Measurements from ENCODE around the gene MANEAL.
"Not testable (repeated sequence)": the region's sequence is repeated elsewhere in the genome, so short reads cannot be mapped to it uniquely, and the experiment has no call there.

Gene MANEAL

GRCh38 chr1:37793773-37794371 lies at the start of gene MANEAL:
Gene MANEAL, plus strand, starts transcription at chr1:37793847. Its CDS starts 336 bp downstream, at chr1:37794183.
- in situ Hi-C loops (cut with HindIII; ENCODE audit: low sequenced_read_pairs) = no loop called here

GRCh38 chr1:37746806-37747205 lies 46.8 kb upstream of the MANEAL start:
- in situ Hi-C loops (cut with HindIII; ENCODE audit: low sequenced_read_pairs) = no loop called here

- in situ Hi-C loops (cut with HindIII; ENCODE audit: low sequenced_read_pairs) = no loop called here
Observed at GRCh38 chr1:37748565-37748964, 45.1 kb upstream of the MANEAL start.

GRCh38 chr1:37752213-37752582 lies 41.4 kb upstream of the MANEAL start:
- in situ Hi-C loops (cut with HindIII; ENCODE audit: low sequenced_read_pairs) = no loop called here

DNA sequence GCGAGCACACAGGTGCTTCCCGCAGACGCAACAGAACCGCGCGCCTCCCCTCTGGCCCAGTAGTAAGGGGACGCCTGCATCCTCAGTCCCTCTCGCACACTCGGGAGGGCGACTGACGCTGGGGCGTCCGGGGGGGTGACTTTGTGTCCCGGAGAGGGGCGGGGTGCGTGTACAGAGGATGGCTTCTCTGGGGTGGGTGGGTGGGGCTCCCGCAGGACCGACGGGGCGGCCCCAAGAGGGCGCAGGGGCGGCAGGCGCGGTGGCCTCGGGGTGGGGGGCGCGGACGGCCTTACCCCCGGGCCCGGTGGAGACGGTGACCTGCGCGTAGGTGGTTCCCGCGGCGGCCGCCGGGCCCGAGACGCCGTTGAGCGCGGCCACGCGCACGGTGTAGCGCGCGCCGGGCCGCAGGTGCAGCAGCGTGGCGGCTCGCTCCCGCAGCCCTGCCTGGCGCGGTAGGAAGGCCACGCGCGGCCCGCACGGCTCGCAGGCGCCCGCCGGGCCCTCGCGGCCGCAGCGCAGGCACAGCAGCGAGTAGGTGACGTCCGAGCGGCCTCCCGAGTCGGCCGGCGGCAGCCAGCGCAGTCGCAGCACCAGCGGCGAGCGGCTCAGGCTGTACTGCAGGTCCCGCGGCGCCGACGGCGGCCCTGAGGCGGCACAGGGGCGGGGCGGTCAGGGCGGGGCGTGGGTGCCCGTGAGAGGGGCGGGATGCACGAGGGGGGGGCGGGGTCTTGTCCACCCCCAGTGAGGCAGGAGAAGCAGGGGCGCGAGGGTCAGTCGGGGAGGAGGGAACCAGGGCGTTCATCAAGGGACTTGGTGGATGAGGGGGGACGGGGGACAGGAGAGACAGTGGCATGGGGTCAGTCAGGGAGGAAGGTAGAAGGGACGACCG lies 40.8 kb upstream of the MANEAL start:
- in situ Hi-C loops (cut with HindIII; ENCODE audit: low sequenced_read_pairs) = no loop called here

DNA sequence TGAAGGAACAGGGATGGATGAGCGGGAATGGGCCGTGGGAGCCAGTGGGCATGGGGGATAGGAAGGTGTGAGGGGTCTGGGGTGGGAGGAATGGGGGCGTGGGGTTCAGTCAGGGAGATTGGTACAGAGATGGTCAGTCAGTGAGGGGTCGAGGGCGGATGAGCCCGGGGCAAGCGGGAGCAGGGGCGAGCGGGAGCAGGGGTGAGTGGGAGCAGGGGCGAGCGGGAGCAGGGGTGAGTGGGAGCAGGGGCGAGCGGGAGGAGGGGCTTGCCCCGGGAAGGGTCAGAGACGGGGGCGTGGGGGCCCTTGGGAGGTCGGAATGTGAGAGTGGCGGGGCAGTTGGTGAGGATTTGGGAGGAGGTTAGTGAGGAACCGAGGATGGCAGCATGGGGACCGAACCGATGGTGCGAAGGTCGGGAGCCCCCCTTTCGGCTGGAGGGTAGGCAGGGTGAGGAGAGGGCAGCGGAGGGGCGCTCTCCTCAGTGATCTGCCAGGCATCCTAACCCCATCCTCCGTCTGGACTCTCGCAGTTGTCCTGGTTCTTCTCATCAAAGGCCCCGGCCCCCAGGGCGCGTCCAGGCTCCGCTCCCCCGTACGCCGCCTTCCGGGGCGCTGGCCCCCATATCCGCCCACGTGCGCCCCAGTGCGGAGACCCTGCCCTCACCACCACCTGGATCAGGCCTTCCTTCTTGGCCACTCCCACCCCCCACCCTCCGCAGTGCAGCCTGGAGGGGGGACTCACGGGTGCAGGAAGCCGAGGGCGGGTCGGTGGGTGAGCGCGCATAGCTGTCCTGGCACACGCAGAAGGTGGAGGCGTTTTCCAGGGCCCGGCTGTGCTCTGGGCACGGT lies 40.0 kb upstream of the MANEAL start:
- in situ Hi-C loops (cut with HindIII; ENCODE audit: low sequenced_read_pairs) = no loop called here

DNA sequence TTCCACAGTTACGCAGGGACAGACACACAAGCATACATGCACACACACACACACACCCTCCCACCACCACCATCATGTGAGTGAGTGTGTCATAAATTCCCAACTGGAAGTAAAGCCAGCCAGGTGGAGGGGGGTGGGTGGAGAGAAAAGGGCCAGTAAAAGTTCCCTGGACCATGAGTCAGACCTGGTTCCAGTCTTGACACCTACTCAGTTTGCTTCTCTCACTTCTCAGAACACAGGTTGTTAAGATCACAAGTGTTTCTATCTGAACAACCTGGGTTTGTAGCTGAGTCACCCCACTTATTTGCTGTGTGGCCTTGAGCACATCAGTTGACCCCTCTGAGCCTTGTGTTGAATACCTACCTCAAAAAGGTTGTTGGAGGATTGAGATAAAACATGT lies 38.4 kb upstream of the MANEAL start:
- in situ Hi-C loops (cut with HindIII; ENCODE audit: low sequenced_read_pairs) = no loop called here

DNA sequence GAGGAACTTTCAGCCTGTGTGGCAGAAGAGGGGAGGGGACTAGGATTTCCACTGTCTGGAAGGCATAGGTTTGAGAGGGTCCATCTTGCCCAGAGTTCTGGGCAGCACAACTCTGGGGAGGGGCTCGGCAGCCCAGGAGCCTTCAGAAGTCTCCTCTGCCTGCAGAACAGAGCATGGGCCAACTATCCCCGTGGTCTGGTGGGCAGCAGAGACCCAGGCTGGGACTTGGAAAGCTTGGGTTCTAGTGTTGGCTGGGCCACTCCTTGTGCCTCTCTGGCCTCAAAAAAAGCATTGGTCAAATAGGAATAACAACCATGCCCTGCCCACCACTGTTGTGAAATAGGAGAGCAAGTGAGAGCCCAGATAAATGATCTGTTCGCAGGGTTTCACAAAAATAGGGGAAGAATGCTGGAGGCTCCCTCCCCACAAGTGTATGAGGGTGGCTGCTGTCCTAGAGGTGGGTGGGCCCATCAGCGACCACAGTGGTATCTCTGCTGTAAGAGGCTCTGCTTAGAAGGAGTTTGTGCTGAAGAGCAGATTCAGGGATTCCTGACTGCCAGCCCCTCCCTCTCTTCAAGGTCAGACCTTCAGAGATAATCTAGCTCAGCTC lies 37.6 kb upstream of the MANEAL start:
- in situ Hi-C loops (cut with HindIII; ENCODE audit: low sequenced_read_pairs) = no loop called here

DNA sequence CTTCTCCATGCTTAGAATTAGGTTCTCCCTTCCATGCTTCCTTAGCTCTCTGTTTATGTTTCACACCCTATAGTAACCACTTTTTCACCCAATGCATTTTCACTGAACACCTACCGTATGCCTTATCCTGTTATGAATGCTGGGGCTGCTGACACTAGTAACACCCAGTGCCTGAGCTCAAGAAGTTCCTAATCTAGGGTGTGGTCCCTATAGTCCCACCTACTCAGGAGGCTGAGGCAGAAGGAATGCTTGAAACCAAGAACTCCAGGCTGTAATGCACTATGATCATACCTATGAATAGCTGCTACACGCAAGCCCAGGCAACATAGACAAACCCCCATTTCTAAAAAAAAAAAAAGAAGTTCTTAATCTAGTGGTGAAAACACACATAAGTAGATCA lies 34.2 kb upstream of the MANEAL start:
- in situ Hi-C loops (cut with HindIII; ENCODE audit: low sequenced_read_pairs) = no loop called here

- in situ Hi-C loops (cut with HindIII; ENCODE audit: low sequenced_read_pairs) = no loop called here
Observed at GRCh38 chr1:37761416-37762095, 32.1 kb upstream of the MANEAL start.

- in situ Hi-C loops (cut with HindIII; ENCODE audit: low sequenced_read_pairs) = no loop called here
Observed at GRCh38 chr1:37762516-37762915, 31.1 kb upstream of the MANEAL start.

DNA sequence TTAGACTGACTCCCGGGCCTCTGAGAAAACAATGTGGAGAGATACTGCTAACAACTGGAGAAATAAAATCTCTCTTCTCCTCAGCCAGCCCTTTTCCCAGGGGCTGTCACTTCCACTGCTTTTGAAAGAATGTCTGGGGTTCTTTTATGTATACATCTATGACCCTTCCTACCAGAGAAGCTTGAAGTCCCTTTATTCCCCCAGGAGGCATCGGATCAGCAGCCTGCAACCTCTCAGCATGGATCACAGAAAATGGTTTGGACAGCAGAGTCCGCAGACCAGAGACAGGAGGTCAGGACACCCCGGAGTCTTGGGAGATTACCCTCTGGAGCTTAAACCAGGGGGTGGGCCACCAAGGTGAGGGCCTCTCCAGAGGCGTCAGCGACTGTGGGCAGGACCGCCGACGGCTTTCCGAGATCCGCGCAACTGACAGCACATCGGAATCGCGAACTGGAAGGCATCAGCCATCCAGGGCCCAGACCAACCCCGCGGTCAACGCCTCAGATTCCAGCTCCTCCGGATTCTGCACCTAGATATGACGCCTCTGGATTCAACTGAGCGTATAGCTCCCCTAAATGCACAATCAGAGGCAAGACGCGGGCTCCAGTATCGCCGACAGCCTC lies 29.7 kb upstream of the MANEAL start:
- in situ Hi-C loops (cut with HindIII; ENCODE audit: low sequenced_read_pairs) = no loop called here

GRCh38 chr1:37764414-37764825 lies 29.2 kb upstream of the MANEAL start:
- in situ Hi-C loops (cut with HindIII; ENCODE audit: low sequenced_read_pairs) = no loop called here

DNA sequence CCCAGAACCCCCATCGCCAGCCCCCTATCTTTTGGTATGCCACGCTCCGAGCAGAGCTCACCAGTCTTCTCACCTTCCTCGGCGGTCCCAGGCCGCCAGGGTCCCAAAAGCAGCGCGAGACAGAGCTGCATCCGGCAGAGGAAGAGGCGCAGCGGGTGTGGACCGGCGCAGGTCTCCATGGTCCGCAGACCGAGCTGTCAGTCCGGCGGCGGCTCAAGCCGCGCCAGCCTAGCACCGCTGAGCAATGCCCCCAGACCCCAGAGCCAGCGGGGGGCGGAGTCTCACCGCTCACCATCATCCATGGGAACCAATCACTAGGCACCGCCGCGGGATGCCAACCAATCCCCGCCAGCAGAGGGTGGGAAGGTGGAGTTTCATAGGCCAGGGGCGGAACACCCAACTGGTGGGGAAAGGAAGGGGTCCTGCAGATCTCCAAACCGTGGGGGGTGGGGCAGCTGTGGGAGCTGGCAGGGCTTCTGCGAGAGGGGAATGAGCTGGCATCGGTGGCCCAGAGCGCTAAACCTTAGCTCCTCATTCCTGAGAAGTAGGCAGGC lies 28.7 kb upstream of the MANEAL start, which contains the start of gene EPHA10:
Gene EPHA10 (minus strand): TSS at position 233 of the 554 bp plus-strand sequence. CDS start 54 bp downstream, at position 179.
- in situ Hi-C loops (cut with HindIII; ENCODE audit: low sequenced_read_pairs) = no loop called here

- in situ Hi-C loops (cut with HindIII; ENCODE audit: low sequenced_read_pairs) = no loop called here
Observed at GRCh38 chr1:37765916-37766664, 27.6 kb upstream of the MANEAL start.

- in situ Hi-C loops (cut with HindIII; ENCODE audit: low sequenced_read_pairs) = no loop called here
Observed at GRCh38 chr1:37767488-37767887, 26.2 kb upstream of the MANEAL start.

DNA sequence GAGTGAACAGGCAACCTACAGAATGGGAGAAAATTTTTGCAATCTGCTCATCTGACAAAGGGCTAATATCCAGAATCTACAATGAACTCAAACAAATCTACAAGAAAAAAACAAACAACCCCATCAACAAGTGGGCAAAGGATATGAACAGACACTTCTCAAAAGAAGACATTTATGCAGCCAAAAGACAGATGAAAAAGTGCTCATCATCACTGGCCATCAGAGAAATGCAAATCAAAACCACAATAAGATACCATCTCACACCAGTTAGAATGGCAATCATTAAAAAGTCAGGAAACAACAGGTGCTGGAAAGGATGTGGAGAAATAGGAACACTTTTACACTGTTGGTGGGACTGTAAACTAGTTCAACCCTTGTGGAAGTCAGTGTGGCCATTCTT lies 22.2 kb upstream of the MANEAL start:
- in situ Hi-C loops (cut with HindIII; ENCODE audit: low sequenced_read_pairs) = not testable (repeated sequence)

GRCh38 chr1:37776946-37777516 lies 16.6 kb upstream of the MANEAL start:
- in situ Hi-C loops (cut with HindIII; ENCODE audit: low sequenced_read_pairs) = no loop called here

DNA sequence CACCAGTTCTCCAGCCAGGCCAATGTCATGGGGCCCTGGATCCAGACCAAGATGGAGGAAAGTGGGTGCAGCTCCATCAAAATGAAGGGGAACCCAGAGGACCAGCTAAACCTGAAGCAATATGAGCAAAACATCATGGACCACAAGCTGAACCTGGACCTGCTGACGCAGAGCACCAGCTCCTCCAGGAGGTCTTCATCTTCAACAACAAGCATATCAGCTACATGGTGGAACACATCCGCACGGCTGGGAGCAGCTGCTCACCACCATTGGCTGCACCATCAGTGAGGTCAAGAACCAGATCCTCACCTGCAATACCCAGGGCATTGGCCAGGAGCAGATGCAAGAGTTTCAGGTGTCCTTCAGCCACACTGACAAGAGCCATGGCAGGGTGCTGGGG lies 15.0 kb upstream of the MANEAL start:
- in situ Hi-C loops (cut with HindIII; ENCODE audit: low sequenced_read_pairs) = no loop called here

All from endothelial cell of hepatic sinusoid (primary cell).